Measurements from ENCODE around the gene STK24. TPM values are rescaled to one million over a fixed set of nuclear protein-coding genes. Genes with fewer than 3 reads are reported as not detected.

Gene STK24
- polyA plus RNA-seq, 1 of the 3 experiments (the other 2 are of a cell fraction), result 30.5 TPM

DNA sequence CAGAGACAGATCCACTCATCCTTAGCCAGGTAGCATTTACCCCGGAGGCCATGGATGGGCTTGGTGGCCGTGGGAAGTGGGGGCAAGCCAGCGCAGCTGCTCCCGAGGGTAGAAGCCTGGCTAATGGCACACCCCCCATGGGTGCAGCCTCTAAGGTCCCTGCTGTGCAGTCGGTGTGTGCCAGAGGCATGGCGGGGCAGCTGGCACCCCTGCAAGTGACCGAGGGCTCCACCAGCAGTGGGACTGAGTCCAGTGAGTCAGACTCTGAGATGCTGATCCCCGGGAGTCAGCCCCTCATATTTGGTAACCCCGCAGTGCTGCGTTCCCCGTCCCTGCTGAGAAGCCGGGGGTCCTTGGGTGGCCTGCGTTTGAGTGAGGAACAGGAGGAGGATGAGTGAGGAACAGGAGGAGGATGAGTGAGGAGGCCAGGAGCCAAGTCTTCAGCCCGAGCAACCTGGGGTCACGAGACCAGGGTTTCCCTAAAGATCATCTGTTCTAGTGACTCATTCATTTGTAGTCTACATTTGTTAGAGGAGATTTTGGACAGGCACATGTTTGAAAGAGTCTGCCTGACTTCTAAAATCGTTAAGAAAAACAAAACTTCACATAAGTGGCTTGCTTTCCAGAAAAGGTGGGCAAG, 180.7 kb downstream of the STK24 start (continued):
- TF ChIP-seq, protein P1, sequence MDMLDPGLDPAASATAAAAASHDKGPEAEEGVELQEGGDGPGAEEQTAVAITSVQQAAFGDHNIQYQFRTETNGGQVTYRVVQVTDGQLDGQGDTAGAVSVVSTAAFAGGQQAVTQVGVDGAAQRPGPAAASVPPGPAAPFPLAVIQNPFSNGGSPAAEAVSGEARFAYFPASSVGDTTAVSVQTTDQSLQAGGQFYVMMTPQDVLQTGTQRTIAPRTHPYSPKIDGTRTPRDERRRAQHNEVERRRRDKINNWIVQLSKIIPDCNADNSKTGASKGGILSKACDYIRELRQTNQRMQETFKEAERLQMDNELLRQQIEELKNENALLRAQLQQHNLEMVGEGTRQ (IDR thresholded peaks at IDR 0.05; ENCODE audit: borderline replicate concordance, low read depth, low read length), result no peak
- TF ChIP-seq EP300 (IDR thresholded peaks at IDR 0.05; ENCODE audit: borderline replicate concordance in 1 of 2, low read depth in 1 of 2, low read length in 1 of 2) (no peak), POLR2AphosphoS5 (IDR thresholded peaks at IDR 0.05; ENCODE audit: low read depth, low read length) (no peak), RXRA (IDR thresholded peaks at IDR 0.05; ENCODE audit: borderline replicate concordance, low read depth) (no peak), SIN3A (IDR thresholded peaks at IDR 0.05; ENCODE audit: borderline replicate concordance, low read depth, low read length) (no peak), NFIC (IDR thresholded peaks at IDR 0.05; ENCODE audit: borderline replicate concordance) (no peak), RAD21 (IDR thresholded peaks at IDR 0.05; ENCODE audit: low read length) (no peak)

Other genes with a start within 250 kb of the STK24 start
- not detected in 2 replicates for gene SLC15A1, start 175.6 kb upstream of the STK24 start, polyA plus RNA-seq (2012; rRNA removed)